GM10248 (cell line): ENCODE measurements around the gene DCDC1.

ENCODE experiments used
- CTCF ChIA-PET: fragments of 300-600 bp; sonication (Branson Sonifier 250); formaldehyde crosslinking; extraction: SDS; loops from one replicate; lab custom pipeline; 2021; ENCODE audit warnings: antibody characterized with exemption; lab: Yijun Ruan, JAX
- POLR2A ChIA-PET: fragments of 350-650 bp; sonication (Branson Sonifier 250); formaldehyde crosslinking; extraction: SDS; loops from one replicate; lab custom pipeline; 2020; ENCODE audit warnings: antibody characterized with exemption; lab: Yijun Ruan, JAX
- DNase-seq: peaks from one replicate; pipeline ENCODE4 v3.0.0; 2012; ENCODE audit errors: extremely low spot score
- TF ChIP-seq, protein P1 (sequence below): IDR thresholded peaks from 2 replicates; pipeline ENCODE4 v1.5.1; 2012; ENCODE audit warnings: mild to moderate bottlenecking, low read depth; ENCODE audit errors: extremely low read depth, missing control alignments, control extremely low read depth

Gene DCDC1

DNA sequence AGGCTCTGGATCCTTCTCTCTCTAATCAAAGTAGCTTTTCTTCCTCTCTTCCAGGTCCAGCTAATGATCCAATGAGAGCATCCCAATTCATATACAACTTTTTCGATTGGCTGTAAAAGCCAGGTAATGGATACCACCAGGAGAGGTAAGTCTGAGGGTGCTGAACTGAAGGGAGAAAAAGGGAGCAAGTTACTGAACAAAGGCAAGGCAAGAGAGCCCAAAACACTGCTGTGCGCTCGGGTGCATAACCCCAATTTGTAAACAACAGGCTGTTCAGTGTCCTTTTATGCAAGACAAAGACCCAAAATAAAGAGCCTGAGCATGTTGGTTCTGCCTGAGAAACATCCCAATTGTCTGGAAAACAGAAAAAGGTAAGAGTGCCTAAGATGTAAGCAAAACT is 260.1 kb downstream of the DCDC1 start:
- ChIA-PET CTCF (interaction anchor here (1.2 to 3.9 kb wide), 2 partner anchors 761 to 849 kb away, joined by 3 to 21 read pairs; no protein-coding TSS in a partner anchor), POLR2A (no interaction called here)
- no peak for DNase-seq
- TF ChIP-seq, protein P1, sequence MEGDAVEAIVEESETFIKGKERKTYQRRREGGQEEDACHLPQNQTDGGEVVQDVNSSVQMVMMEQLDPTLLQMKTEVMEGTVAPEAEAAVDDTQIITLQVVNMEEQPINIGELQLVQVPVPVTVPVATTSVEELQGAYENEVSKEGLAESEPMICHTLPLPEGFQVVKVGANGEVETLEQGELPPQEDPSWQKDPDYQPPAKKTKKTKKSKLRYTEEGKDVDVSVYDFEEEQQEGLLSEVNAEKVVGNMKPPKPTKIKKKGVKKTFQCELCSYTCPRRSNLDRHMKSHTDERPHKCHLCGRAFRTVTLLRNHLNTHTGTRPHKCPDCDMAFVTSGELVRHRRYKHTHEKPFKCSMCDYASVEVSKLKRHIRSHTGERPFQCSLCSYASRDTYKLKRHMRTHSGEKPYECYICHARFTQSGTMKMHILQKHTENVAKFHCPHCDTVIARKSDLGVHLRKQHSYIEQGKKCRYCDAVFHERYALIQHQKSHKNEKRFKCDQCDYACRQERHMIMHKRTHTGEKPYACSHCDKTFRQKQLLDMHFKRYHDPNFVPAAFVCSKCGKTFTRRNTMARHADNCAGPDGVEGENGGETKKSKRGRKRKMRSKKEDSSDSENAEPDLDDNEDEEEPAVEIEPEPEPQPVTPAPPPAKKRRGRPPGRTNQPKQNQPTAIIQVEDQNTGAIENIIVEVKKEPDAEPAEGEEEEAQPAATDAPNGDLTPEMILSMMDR = no peak

DNA sequence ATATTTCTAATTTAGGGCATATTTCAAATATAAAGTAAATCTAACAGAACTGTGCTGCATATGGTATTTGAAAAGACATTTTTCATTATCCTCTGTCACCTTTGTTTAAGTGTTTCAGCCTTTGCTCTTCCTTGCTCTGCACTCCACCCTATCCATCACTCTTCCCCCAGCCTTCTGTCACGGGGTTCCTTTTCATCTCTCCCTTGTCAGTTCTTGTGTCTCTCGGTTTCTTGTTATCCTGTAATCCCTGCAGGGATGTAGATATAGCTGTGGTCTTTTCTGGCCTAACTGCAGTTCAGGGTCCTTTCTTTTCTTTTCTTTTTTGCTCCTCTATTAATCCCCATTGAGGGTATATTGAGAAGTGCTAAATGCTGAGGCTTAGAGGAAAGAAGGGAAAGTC is 261.9 kb downstream of the DCDC1 start:
- CTCF ChIA-PET = interaction anchor here (0.9 to 3.9 kb wide), 38 partner anchors 10 to 1191 kb away, joined by 3 to 42 read pairs (median 4); no protein-coding TSS in a partner anchor
- TF ChIP-seq, protein P1 = no peak
- POLR2A ChIA-PET = no interaction called here
- no peak for DNase-seq

DNA sequence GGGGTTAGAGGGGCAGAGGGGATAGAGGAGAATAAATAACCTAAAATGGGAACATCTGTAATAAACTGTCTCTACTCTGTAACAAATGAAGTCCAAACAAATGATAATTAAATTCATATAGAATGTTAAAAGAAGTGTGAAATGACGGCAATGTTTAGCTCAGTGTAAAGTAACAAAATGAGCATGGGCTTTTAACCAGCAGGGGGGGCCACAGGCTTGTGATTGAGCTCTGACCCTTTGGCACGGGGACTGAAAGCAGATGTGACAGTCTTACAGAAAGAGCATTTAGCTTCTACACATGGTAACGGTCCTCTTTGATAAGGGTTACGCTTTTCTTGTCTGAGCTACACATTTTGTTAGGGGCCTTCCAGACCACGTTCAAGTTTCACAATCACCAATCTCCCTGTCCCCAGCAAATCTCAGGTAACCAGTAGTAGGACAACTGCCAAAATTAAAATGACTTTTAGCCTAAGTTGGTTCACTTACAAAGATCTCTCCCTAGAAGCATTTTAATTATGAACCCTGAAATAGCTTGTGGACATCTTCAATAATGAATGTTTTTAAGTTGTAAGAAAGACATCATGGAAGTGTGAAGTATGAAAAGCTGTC is 262.5 kb downstream of the DCDC1 start:
- TF ChIP-seq, protein P1 = peak; percentile 60
- POLR2A ChIA-PET = no interaction called here
- peak; percentile 26 for DNase-seq
- CTCF ChIA-PET = interaction anchor here (0.9 to 3.9 kb wide), 41 partner anchors 10 to 1192 kb away, joined by 3 to 42 read pairs (median 4); no protein-coding TSS in a partner anchor

DNA sequence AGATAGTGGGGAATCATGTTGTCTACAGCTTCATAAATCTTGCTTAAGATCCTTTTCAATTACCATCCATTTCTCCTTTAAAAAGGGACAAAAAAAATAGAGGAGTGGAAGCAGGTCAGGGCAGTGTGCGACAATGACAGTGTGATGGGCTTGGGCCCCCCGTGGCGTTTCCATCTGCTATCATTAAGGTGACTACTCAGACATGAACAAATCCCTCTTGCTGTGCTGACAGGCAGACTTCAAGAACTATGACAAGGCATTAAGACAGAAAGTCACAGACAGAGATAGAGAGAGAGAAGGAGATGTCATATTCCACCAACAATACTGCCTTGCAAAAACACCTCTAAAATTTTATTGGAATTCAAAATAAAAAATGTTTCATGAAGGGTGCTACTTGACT is 263.2 kb downstream of the DCDC1 start:
- POLR2A ChIA-PET = interaction anchor here (0.6 kb wide), 1 partner anchor 1085 kb away, joined by 12 read pairs; no protein-coding TSS in a partner anchor
- DNase-seq = no peak
- CTCF ChIA-PET = interaction anchor here (0.9 to 3.9 kb wide), 32 partner anchors 9 to 1193 kb away, joined by 3 to 42 read pairs (median 4); no protein-coding TSS in a partner anchor
- TF ChIP-seq, protein P1 = no peak

DNA sequence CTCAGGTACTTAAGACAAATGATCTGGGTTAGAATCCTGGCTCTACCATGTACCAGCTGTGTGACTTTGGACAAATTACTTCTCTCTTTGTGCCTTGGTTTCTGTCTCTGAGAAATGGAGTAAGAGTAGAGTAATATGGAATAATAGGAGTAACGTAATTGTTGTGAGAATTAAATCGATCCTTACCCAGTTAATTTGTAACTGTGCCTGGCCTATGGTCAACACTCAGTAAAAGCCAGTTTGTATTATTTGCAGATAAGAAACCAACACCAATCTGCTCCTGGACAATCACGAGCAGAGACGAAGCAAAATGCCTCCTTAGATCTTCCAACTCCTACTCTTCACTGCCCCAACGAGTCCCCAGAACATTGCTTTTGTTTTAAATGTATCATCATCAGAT is 266.7 kb downstream of the DCDC1 start:
- no peak for DNase-seq
- TF ChIP-seq, protein P1 = no peak
- ChIA-PET CTCF (interaction anchor here (1.2 to 2.0 kb wide), 2 partner anchors 11 to 22 kb away, joined by 3 to 5 read pairs; no protein-coding TSS in a partner anchor), POLR2A (no interaction called here)

DNA sequence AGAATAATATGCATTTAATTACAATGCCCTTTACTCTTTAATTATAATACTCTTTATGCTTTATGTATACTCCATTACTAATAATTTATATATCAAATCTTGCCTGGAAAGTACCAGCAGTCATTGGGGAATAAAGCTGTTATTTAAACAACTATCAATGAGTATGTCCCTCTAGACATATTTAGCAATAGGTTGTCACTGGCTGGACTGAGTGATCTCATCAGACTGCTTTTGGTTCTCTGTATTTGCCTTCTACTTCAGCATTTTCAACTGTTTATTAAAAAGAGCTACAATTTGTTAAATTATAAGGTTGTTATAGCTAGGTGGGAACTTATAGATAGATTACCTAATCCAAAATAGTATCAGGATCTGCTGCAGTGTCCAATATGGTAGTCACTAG is 267.2 kb downstream of the DCDC1 start:
- POLR2A ChIA-PET = no interaction called here
- no peak for DNase-seq
- CTCF ChIA-PET = interaction anchor here (1.2 to 1.5 kb wide), 2 partner anchors 9 to 21 kb away, joined by 3 read pairs; no protein-coding TSS in a partner anchor
- TF ChIP-seq, protein P1 = no peak
